Fibroblast of lung (primary cell): Measurements from ENCODE around the gene SEMA4D.

Experiments used
- CTCF ChIP-seq, 2 donors: IDR thresholded peaks in 1 of 2; conservative IDR thresholded peaks in 1 of 2; 1 replicate in 1 of 2; 2 replicates in 1 of 2; pipeline ENCODE4 v1.5.1; 2011 to 2012; ENCODE audit warnings: low read length in 2 of 2, control low read depth in 1 of 2, inconsistent platforms in 1 of 2, low read depth in 1 of 2, mild to moderate bottlenecking in 1 of 2
- EZH2 ChIP-seq: IDR thresholded peaks from 2 replicates; pipeline ENCODE4 v1.5.1; 2012; ENCODE audit warnings: low read length, control low read depth, mild to moderate bottlenecking; ENCODE audit errors: missing control alignments

GRCh38 chr9:89498852-89499480, 1.1 kb upstream of the SEMA4D start:
- TF ChIP-seq CTCF (conservative IDR thresholded peaks at IDR 0.05 in 1 of 2, IDR thresholded peaks at IDR 0.05 in 1 of 2; ENCODE audit: low read depth in 1 of 2, low read length in 2 of 2) (no peak), EZH2 (no peak)
